ENCODE measurements around the gene OR2D2. TPM values are rescaled to one million over a fixed set of nuclear protein-coding genes. Genes with fewer than 3 reads are reported as not detected.

The OR2D2 gene
- total and polyA plus RNA-seq, 12 donors, result not detected

- H3K36me3 ChIP-seq, result no peaks in the 10 kb centered on the region
- peaks cover 0 to 8% (median 0%) of the 10 kb centered on the region in 11 donors for H3K9me3 ChIP-seq
- DNase-seq (no peak), ATAC-seq (no peak)
- H3K27ac ChIP-seq, result no peak overlapping the region
- no peak overlapping the region for H3K4me3 ChIP-seq
- WGBS, 2 donors, result 72 to 88% methylated on average over 3 of the region's 3 CpGs
- H3K4me1 ChIP-seq, result no peaks in the 10 kb centered on the region
- intact Hi-C loops (cut with DNase I), result no loop called here
- peaks cover 0 to 5% (median 0%) of the 10 kb centered on the region in 7 donors for H3K27me3 ChIP-seq
- TF ChIP-seq CTCF (IDR thresholded peaks at IDR 0.05), result no peak
Measured at GRCh38 chr11:6876914-6877313, 15.4 kb downstream of the OR2D2 start.

- Histone ChIP-seq H3K27ac (no peak within 1 kb of the TSS), H3K9me3 (peaks cover 0 to 8% (median 0%) of the 10 kb centered on the region in 11 donors)
- 80 to 96% methylated on average over 1 of the region's 1 CpG for WGBS, 2 donors
Measured at GRCh38 chr11:6876325-6876724, 16.0 kb downstream of the OR2D2 start, which contains the start of gene OR10A4. OR10A4 (plus strand) TSS chr11:6876625; CDS start chr11:6876648, 23 bp downstream.

GRCh38 chr11:6875761-6876160 is 16.5 kb downstream of the OR2D2 start:
- ATAC-seq (no peak), DNase-seq (no peak)
- no peaks in the 10 kb centered on the region for H3K4me1 ChIP-seq
- peaks cover 0 to 8% (median 0%) of the 10 kb centered on the region in 11 donors for H3K9me3 ChIP-seq
- TF ChIP-seq CTCF (IDR thresholded peaks at IDR 0.05), result no peak
- no peaks in the 10 kb centered on the region for H3K36me3 ChIP-seq
- WGBS, 2 donors, result 78 to 88% methylated on average over 2 of the region's 2 CpGs
- intact Hi-C loops (cut with DNase I), result no loop called here
- no peak overlapping the region for H3K4me3 ChIP-seq
- no peak overlapping the region for H3K27ac ChIP-seq
- H3K27me3 ChIP-seq, result peaks cover 0 to 5% (median 0%) of the 10 kb centered on the region in 7 donors

More at GRCh38 chr11:6876325-6876724, 16.0 kb downstream of the OR2D2 start, which contains the start of gene OR10A4:
- Histone ChIP-seq H3K4me1 (no peaks in the 10 kb centered on the region), H3K36me3 (no peaks in the 10 kb centered on the region), H3K27me3 (peaks cover 0 to 5% (median 0%) of the 10 kb centered on the region in 7 donors), H3K4me3 (no peak within 1 kb of the TSS)
- no peak for TF ChIP-seq CTCF (IDR thresholded peaks at IDR 0.05)
- ATAC-seq (no peak), DNase-seq (no peak)
- intact Hi-C loops (cut with DNase I), result no loop called here

- TF ChIP-seq CTCF (IDR thresholded peaks at IDR 0.05), result no peak
- no peak for DNase-seq
- H3K27ac ChIP-seq, result no peak overlapping the region
- H3K27me3 ChIP-seq, result peaks cover 0 to 5% (median 0%) of the 10 kb centered on the region in 7 donors
- no peaks in the 10 kb centered on the region for H3K4me1 ChIP-seq
- ATAC-seq, result no peak
- H3K4me3 ChIP-seq, result no peak overlapping the region
- no peaks in the 10 kb centered on the region for H3K36me3 ChIP-seq
- 84 to 91% methylated on average over 1 of the region's 1 CpG for WGBS, 2 donors
- intact Hi-C loops (cut with DNase I), result no loop called here
- H3K9me3 ChIP-seq, result no peaks in the 10 kb centered on the region
Measured at GRCh38 chr11:6871278-6871677, 21.0 kb downstream of the OR2D2 start.

Data from heart right ventricle (tissue), 16 donors.